HG03064 (cell line): Measurements from ENCODE around the gene SPIN3.
"Not testable (repeated sequence)": the region's sequence is repeated elsewhere in the genome, so short reads cannot be mapped to it uniquely, and the experiment has no call there.

Source experiments
- ATAC-seq: cut with Tn5 transposase; IDR thresholded peaks from one replicate; pipeline ENCODE4 v1.9.1; 2021; ENCODE audit warnings: low read depth; ENCODE audit not compliant: unreplicated experiment

SPIN3 gene

GRCh38 chrX:56995271-56995994, at the start of gene SPIN3:
Gene SPIN3 (minus strand): TSS chrX:56995541. CDS start chrX:56994947, 594 bp downstream.
- peak; percentile 98 for ATAC-seq

- no peak for ATAC-seq
These were observed 48.9 kb upstream of the SPIN3 start for GRCh38 chrX:57044245-57044644.

DNA sequence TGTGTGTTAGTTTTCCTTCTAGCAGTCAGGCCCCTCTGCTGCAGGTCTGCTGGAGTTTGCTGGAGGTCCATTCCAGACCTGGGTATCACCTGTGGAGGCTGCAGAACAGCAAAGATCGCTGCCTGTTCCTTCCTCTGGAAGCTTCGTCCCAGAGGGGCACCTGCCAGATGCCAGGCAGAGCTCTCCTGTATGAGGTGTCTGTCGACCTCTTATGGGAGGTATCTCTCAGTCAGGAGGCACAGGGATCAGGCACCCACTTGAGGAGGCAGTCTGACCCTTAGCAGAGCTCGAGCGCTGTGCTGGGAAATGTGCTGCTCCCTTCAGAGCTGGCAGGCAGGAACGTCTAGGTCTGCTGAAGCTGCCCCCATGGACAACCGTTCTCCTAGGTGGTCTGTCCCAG, 41.9 kb upstream of the SPIN3 start:
- ATAC-seq, result not testable (repeated sequence)

DNA sequence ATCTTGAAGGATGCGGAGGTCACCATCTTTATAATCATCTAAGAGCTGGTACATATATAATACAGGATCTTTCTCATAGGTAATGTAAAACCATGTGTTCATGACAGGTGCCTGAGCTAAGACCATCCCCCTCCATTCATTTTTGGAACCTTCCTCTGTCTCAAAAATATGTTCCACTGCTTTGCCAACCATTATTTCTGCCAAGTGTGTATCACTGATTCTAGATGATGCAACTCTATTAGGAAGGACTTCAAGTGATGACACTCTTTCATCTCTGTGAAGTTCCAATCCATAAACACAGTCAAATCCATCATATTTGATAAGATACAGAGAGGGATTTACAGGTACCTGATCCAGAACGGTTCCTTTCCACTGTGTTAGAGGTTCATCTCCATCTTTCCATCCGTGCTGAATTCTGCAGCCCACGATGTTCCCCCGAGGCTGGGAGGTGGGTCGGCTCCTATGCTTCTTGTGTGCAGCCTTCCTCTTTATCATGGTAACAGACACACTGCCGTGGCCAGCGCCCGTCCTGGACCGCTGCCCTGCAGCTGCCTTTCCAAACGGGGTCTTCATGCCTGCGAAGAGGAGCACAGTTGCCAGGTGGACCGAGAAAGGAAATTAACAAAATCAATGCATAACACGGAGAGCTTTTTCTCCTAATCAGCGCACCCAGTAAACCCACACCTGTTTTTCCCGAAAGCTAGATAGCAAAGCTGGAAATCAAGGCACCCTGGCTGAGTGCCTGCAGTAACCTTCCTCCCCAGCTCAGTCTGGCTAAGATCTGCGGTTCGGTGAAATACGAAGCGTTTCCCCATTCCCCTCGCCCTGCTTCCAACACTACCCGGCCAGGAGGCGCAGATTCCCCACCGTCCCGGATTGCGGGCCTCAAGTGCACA, 718 bp downstream of the SPIN3 start:
- ATAC-seq, result peak; percentile 19

- ATAC-seq, result no peak
These were observed 7.6 kb downstream of the SPIN3 start for GRCh38 chrX:56987741-56988140.

DNA sequence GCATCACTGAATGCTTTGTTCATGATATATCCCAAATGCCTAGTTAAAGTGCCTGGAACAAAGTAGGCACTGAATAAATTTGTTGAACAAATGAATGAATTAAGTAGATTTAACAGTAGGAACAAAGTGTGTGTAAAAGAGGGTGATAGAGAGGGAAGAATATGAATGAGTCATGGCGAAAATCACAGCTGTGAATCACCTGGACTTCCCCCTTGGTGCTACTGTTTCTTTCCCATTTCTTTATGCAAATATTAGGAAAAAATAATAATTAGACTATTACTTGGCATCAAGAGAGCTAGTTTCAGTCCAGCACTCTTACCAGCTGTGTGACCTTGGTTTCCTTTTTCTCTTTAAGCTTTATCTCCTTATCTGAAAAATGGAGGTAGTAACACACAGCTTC, 9.2 kb downstream of the SPIN3 start:
- no peak for ATAC-seq

- peak; percentile 83 for ATAC-seq
These were observed 17.2 kb downstream of the SPIN3 start for GRCh38 chrX:56978172-56978571.

DNA sequence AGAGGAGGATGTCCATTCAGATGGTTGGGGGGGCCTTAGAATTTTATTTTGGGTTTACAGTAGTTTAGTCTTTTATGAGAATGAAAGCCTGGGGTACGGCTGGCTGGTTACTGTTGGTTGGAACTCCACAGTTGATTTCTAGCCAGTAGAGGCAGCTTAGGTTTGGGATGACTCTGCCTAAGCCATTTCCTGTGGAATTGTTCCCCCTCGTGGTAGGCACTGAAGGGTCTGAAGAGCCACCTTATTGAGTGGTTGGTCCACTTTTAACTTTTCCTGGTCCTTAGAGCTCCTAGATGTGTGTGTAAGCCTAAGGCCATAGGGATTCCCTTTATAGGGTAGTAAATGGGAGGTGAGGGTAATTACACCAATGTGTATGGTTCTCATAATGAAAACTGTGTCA, 19.7 kb downstream of the SPIN3 start:
- no peak for ATAC-seq

- no peak for ATAC-seq
These were observed 20.9 kb downstream of the SPIN3 start for GRCh38 chrX:56974408-56974807.

DNA sequence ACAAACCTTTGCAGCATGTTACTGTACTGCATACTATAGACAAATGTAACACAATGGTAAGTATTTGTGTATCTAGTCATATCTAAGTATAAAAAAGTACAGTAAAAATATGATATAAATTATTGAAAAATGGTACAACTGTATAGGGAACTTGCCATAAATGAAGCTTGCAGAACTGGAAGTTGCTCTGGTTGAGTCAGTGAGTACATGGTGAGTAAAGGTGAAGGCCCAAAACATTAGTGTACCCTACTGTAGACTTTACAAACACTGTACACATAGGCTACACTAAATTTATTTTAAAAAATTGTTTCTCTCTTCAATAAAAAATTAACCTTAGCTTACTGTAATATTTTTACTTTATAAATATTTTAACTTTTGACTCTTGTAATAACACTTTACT, 25.8 kb downstream of the SPIN3 start:
- ATAC-seq, result no peak

- ATAC-seq, result no peak
These were observed 26.4 kb downstream of the SPIN3 start for GRCh38 chrX:56968980-56969379.

DNA sequence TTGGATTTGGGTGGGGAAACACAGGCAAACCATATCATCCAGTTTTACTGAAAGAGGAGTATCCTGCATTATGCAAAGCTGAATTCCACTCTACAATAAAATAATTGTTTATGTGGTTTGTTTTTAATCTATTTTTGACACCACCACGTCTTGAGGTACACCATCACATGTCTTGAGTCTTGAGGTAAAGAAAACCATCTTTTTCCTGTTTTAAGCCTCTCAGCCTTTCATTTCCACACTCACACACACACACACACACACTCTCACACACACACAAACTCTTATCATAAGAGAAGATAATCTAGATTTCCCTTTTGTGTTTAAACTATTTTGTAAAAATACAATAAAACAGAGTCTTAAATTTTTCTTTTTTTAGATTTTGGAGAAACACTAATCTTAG, 32.0 kb downstream of the SPIN3 start:
- no peak for ATAC-seq

DNA sequence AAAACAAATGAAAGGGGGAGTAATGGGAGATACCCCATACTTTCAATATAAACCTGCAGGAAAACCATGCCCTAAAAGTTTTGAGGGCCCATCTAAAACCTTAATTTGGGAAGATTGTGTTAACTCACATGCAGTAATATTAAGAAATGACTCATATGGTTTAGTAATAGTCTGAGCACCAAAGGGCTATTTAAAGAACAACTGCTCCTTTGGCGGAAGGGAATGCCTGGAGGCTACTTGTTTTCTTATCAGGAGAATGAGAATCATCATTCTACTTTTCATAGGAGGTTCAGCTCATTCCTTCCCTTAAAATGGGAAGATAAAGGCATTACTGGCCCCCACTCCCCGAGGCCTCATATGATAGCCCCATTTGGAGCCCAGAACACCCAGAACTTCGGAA, 47.6 kb downstream of the SPIN3 start:
- ATAC-seq, result no peak

GRCh38 chrX:56946201-56946600, 49.1 kb downstream of the SPIN3 start:
- not testable (repeated sequence) for ATAC-seq

DNA sequence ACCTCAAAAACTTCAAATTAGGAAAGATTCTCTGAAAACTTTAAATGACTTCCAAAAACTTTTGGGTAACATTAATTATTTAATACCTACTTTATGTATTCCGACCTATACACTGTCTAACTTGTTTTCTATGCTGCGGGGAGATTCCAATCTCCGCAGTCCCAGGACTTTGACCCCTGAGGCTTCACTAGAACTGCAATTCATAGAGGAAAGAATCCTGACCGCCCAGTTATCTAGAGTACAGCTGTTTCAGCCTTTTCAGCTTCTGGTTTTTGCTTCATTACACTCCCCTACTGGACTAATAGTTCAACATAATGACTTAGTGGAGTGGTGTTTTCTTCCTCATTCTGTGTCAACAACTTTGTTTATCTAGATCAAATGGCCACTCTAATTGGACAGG, 50.1 kb downstream of the SPIN3 start:
- not testable (repeated sequence) for ATAC-seq

GRCh38 chrX:56943264-56943663, 52.1 kb downstream of the SPIN3 start:
- ATAC-seq, result no peak
